Keratinocyte (primary cell): ENCODE results near the gene KIR3DL1.
"Not testable (repeated sequence)": the region's sequence is repeated elsewhere in the genome, so short reads cannot be mapped to it uniquely, and the experiment has no call there.

Experiments used
- EZH2 ChIP-seq: IDR thresholded peaks from one replicate; pipeline ENCODE4 v1.6.1; 2012; ENCODE audit warnings: inconsistent platforms, mild to moderate bottlenecking, low read length, moderate library complexity
- TF ChIP-seq, protein P1 (sequence below), 3 experiments: IDR thresholded peaks in 1 of 3; conservative IDR thresholded peaks in 1 of 3; optimal IDR thresholded peaks in 1 of 3; 2 replicates in 2 of 3; 3 replicates in 1 of 3; pipeline versions ENCODE3 to v1.5.1; 2011; ENCODE audit warnings: low read length in 3 of 3, mild to moderate bottlenecking in 3 of 3, moderate library complexity in 2 of 3, control low read depth in 1 of 3, inconsistent platforms in 1 of 3; ENCODE audit not compliant: insufficient read depth in 2 of 3; ENCODE audit errors: extremely low read depth in 1 of 3

DNA sequence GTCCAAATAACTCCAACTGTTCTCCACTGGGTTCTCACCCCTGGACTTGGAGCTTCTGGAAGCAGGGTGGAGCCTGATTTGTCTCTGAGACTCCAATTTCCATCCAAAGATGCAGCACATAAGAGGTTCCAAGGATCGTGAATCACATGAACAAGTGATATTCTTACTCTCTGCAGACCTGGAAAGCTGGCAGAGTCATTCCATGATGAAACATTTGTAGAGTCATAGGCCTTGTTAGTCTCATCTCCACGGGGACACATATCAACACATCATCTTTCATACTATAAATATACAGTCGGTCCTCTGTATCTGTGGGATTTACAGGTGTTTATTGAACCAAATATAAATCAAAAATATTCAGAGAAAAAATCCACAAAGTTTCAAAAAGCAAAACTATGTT, 1.7 kb upstream of the KIR3DL1 start:
- TF ChIP-seq, protein P1, sequence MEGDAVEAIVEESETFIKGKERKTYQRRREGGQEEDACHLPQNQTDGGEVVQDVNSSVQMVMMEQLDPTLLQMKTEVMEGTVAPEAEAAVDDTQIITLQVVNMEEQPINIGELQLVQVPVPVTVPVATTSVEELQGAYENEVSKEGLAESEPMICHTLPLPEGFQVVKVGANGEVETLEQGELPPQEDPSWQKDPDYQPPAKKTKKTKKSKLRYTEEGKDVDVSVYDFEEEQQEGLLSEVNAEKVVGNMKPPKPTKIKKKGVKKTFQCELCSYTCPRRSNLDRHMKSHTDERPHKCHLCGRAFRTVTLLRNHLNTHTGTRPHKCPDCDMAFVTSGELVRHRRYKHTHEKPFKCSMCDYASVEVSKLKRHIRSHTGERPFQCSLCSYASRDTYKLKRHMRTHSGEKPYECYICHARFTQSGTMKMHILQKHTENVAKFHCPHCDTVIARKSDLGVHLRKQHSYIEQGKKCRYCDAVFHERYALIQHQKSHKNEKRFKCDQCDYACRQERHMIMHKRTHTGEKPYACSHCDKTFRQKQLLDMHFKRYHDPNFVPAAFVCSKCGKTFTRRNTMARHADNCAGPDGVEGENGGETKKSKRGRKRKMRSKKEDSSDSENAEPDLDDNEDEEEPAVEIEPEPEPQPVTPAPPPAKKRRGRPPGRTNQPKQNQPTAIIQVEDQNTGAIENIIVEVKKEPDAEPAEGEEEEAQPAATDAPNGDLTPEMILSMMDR (optimal IDR thresholded peaks at IDR 0.05 in 1 of 3, IDR thresholded peaks at IDR 0.05 in 1 of 3, conservative IDR thresholded peaks at IDR 0.05 in 1 of 3; ENCODE audit: extremely low read depth in 1 of 3, insufficient read depth in 2 of 3, low read length in 3 of 3): not testable (repeated sequence)
- not testable (repeated sequence) for TF ChIP-seq EZH2
